H9 (cell line): Measurements from ENCODE around the gene CNIH2. TPM values are rescaled to one million over a fixed set of nuclear protein-coding genes. Genes with fewer than 3 reads are reported as not detected.

Source experiments
- DNase-seq: peaks from one replicate; pipeline ENCODE4 v3.0.0-alpha.2; 2017
- H2AFZ ChIP-seq: one replicate; pipeline ENCODE4 v1.6.1; 2013; ENCODE audit warnings: mild to moderate bottlenecking, low read length, control low read depth, moderate library complexity
- H2AK5ac ChIP-seq: 2 replicates; pipeline ENCODE4 v1.6.1; 2013; ENCODE audit warnings: low read length, control low read depth, mixed read lengths; ENCODE audit not compliant: insufficient read length
- H2BK120ac ChIP-seq: one replicate; pipeline ENCODE4 v1.6.1; 2013; ENCODE audit warnings: low read depth, mild to moderate bottlenecking, low read length, control low read depth, inconsistent platforms; ENCODE audit not compliant: poor library complexity, severe bottlenecking
- H2BK12ac ChIP-seq: 2 replicates; pipeline ENCODE4 v1.6.1; 2013; ENCODE audit warnings: low read length, control low read depth, mixed read lengths, low read depth; ENCODE audit not compliant: insufficient read length
- H2BK15ac ChIP-seq: 2 replicates; pipeline ENCODE4 v1.6.1; 2013; ENCODE audit warnings: low read depth, low read length, control low read depth
- H2BK20ac ChIP-seq: one replicate; pipeline ENCODE4 v1.6.1; 2013; ENCODE audit warnings: low read depth, mild to moderate bottlenecking, low read length, control low read depth, inconsistent platforms; ENCODE audit not compliant: poor library complexity, severe bottlenecking
- H2BK5ac ChIP-seq: 2 replicates; pipeline ENCODE4 v1.6.1; 2013; ENCODE audit warnings: low read length, control low read depth, mixed read lengths; ENCODE audit not compliant: insufficient read length
- H3K14ac ChIP-seq: 2 replicates; pipeline ENCODE4 v1.6.1; 2013; ENCODE audit warnings: low read length, control low read depth; ENCODE audit not compliant: insufficient read depth
- H3K18ac ChIP-seq: 2 replicates; pipeline ENCODE4 v1.6.1; 2013; ENCODE audit warnings: low read depth, mild to moderate bottlenecking, mixed read lengths, low read length, control low read depth; ENCODE audit not compliant: insufficient read length
- H3K23ac ChIP-seq: 2 replicates; pipeline ENCODE4 v1.6.1; 2013; ENCODE audit warnings: low read length, control low read depth, mixed read lengths, low read depth; ENCODE audit not compliant: insufficient read length
- H3K23me2 ChIP-seq: 2 replicates; pipeline ENCODE4 v1.6.1; 2013; ENCODE audit warnings: low read depth, mild to moderate bottlenecking, mixed read lengths, low read length, control low read depth; ENCODE audit not compliant: insufficient read length, poor library complexity, severe bottlenecking
- H3K27ac ChIP-seq: 2 replicates; pipeline ENCODE4 v1.5.1; 2013; ENCODE audit warnings: low read length, control low read depth, mixed read lengths, low read depth; ENCODE audit not compliant: insufficient read length
- H3K27me3 ChIP-seq: 2 replicates; pipeline ENCODE4 v1.6.1; 2013; ENCODE audit warnings: low read length, control low read depth, inconsistent platforms; ENCODE audit not compliant: insufficient read depth
- H3K4ac ChIP-seq: 2 replicates; pipeline ENCODE4 v1.6.1; 2013; ENCODE audit warnings: low read depth, mild to moderate bottlenecking, control low read depth, inconsistent platforms, low read length, moderate library complexity
- H3K4me1 ChIP-seq: 2 replicates; pipeline ENCODE4 v1.6.1; 2013; ENCODE audit warnings: low read length, control low read depth, inconsistent platforms; ENCODE audit not compliant: insufficient read depth
- H3K4me2 ChIP-seq: 2 replicates; pipeline ENCODE4 v1.6.1; 2013; ENCODE audit warnings: low read length, control low read depth, mixed read lengths; ENCODE audit not compliant: insufficient read length, insufficient read depth
- H3K56ac ChIP-seq: 2 replicates; pipeline ENCODE4 v1.6.1; 2013; ENCODE audit warnings: low read depth, mild to moderate bottlenecking, mixed read lengths, low read length, control low read depth; ENCODE audit not compliant: insufficient read length
- H3K79me1 ChIP-seq: 2 replicates; pipeline ENCODE4 v1.6.1; 2013; ENCODE audit warnings: low read depth, mild to moderate bottlenecking, moderate library complexity, low read length, control low read depth, inconsistent platforms; ENCODE audit not compliant: insufficient read depth, poor library complexity, severe bottlenecking
- H3K79me2 ChIP-seq: 2 replicates; pipeline ENCODE4 v1.6.1; 2013; ENCODE audit warnings: low read length, control low read depth, inconsistent platforms; ENCODE audit not compliant: insufficient read depth
- H3K9ac ChIP-seq: 2 replicates; pipeline ENCODE4 v1.6.1; 2013; ENCODE audit warnings: low read length, control low read depth, mixed read lengths; ENCODE audit not compliant: insufficient read length; ENCODE audit errors: extremely low read depth
- H3K9me3 ChIP-seq: one replicate; pipeline ENCODE4 v1.6.1; 2013; ENCODE audit warnings: low read depth, low read length, inconsistent platforms; ENCODE audit not compliant: control insufficient read depth
- H3T11ph ChIP-seq: one replicate; pipeline ENCODE4 v1.6.1; 2013; ENCODE audit warnings: mild to moderate bottlenecking, low read length, control low read depth, inconsistent platforms
- H4K20me1 ChIP-seq: one replicate; pipeline ENCODE4 v1.6.1; 2013; ENCODE audit not compliant: control insufficient read depth, insufficient read length, insufficient read depth
- H4K5ac ChIP-seq: 2 replicates; pipeline ENCODE4 v1.6.1; 2013; ENCODE audit warnings: low read depth, mild to moderate bottlenecking, mixed read lengths, low read length, control low read depth; ENCODE audit not compliant: insufficient read length
- H4K8ac ChIP-seq: replicated peaks from 2 replicates; pipeline ENCODE4 v1.6.1; 2013; ENCODE audit warnings: low read length, control low read depth, mixed read lengths, low read depth; ENCODE audit not compliant: insufficient read length
- H4K91ac ChIP-seq: 2 replicates; pipeline ENCODE4 v1.6.1; 2013; ENCODE audit warnings: low read depth, mild to moderate bottlenecking, moderate library complexity, mixed read lengths, low read length, control low read depth; ENCODE audit not compliant: insufficient read length
- H3K27ac Mint-ChIP-seq, 3 experiments: 2 replicates in 2 of 3; 3 replicates in 1 of 3; pipeline ENCODE4 v1.8.0; 2020 to 2021; ENCODE audit warnings: mixed read lengths in 3 of 3, mild to moderate bottlenecking in 1 of 3, moderate library complexity in 1 of 3
- H3K27me3 Mint-ChIP-seq: 2 replicates; pipeline ENCODE4 v1.8.0; 2021; ENCODE audit warnings: low read depth, mild to moderate bottlenecking, moderate library complexity, mixed read lengths
- H3K36me3 Mint-ChIP-seq, 3 experiments: 2 replicates in 2 of 3; 3 replicates in 1 of 3; pipeline ENCODE4 v1.8.0; 2020 to 2021; ENCODE audit warnings: low read depth in 3 of 3, mixed read lengths in 3 of 3; ENCODE audit not compliant: insufficient read depth in 1 of 3
- H3K4me1 Mint-ChIP-seq, 2 experiments: 2 replicates each; pipeline ENCODE4 v1.8.0; 2020; ENCODE audit warnings: mixed read lengths in 2 of 2
- H3K4me3 Mint-ChIP-seq, 2 experiments: 2 replicates in 1 of 2; 3 replicates in 1 of 2; pipeline ENCODE4 v1.8.0; 2020 to 2021; ENCODE audit warnings: mild to moderate bottlenecking in 2 of 2, mixed read lengths in 2 of 2, moderate library complexity in 1 of 2
- H3K9me3 Mint-ChIP-seq, 2 experiments: 2 replicates in 1 of 2; 3 replicates in 1 of 2; pipeline ENCODE4 v1.8.0; 2020; ENCODE audit warnings: mild to moderate bottlenecking in 2 of 2, mixed read lengths in 2 of 2, moderate library complexity in 1 of 2
- CTCF ChIP-seq: fragments of 200-600 bp; sonication (generic); conservative IDR thresholded peaks from 3 replicates; pipeline ENCODE4 v1.8.0; 2021; ENCODE audit warnings: antibody characterized with exemption, mild to moderate bottlenecking
- whole genome bisulfite sequencing: extraction: QIAGEN DNeasy Blood & Tissue Kit; methylation state at CpG from one replicate; pipeline ENCODE4 v1.1.7; 2013; ENCODE audit warnings: missing lambda C conversion rate, low lambda C conversion rate, mixed read lengths; ENCODE audit not compliant: insufficient read length; ENCODE audit errors: extremely low coverage; 5-methylcytosine and 5-hydroxymethylcytosine counted together
- total RNA-seq: library from RNA; stranded (reverse); gene quantifications from 2 replicates; pipeline ENCODE4 v1.2.1, GENCODE V29; 2021

The CNIH2 gene
- total RNA-seq, 1 experiment from 2014 or later: 12.0 TPM

- Mint-ChIP-seq H3K27me3 (no peaks in the 10 kb centered on the region), H3K27ac (peak overlapping the region in 1 of 3 experiments; percentile 40; a peak in 1 of 7 replicates), H3K4me1 (peaks cover 15 to 18% of the 10 kb centered on the region in 2 experiments), H3K4me3 (no peak overlapping the region), H3K9me3 (peaks cover 0 to 2% of the 10 kb centered on the region in 2 experiments; a peak in 1 of 5 replicates), H3K36me3 (peaks cover 22 to 62% (median 62%) of the 10 kb centered on the region in 3 experiments)
- H3K4ac ChIP-seq: no peak overlapping the region
- no peak overlapping the region for H3K23ac ChIP-seq
- H2BK5ac ChIP-seq: no peak overlapping the region
- H3K79me1 ChIP-seq: no peaks in the 10 kb centered on the region
- H3K79me2 ChIP-seq: no peaks in the 10 kb centered on the region
- no peak for DNase-seq
- H4K20me1 ChIP-seq: peaks cover 2% of the 10 kb centered on the region
- no CpG with 5 or more reads among the region's 16 CpGs for WGBS
- no peak overlapping the region for H2AFZ ChIP-seq
- H3K4me2 ChIP-seq: no peak overlapping the region
- H3K9ac ChIP-seq: no peak overlapping the region
- no peak overlapping the region for H2BK20ac ChIP-seq
- no peaks in the 10 kb centered on the region for H3K27me3 ChIP-seq
- H2BK15ac ChIP-seq: no peak overlapping the region
- no peak overlapping the region for H3K14ac ChIP-seq
- H2AK5ac ChIP-seq: no peak overlapping the region
- no peaks in the 10 kb centered on the region for H3K9me3 ChIP-seq
- no peaks in the 10 kb centered on the region for H3K4me1 ChIP-seq
- H4K8ac ChIP-seq: no peak overlapping the region
- no peak for TF ChIP-seq CTCF
- no peak overlapping the region for H3K18ac ChIP-seq
- no peak overlapping the region for H4K5ac ChIP-seq
- no peak overlapping the region for H2BK12ac ChIP-seq
- no peak overlapping the region for H4K91ac ChIP-seq
- no peak overlapping the region for H3T11ph ChIP-seq
- H3K56ac ChIP-seq: no peak overlapping the region
- peaks cover 8% of the 10 kb centered on the region for H3K23me2 ChIP-seq
- no peak overlapping the region for H3K27ac ChIP-seq
- H2BK120ac ChIP-seq: no peak overlapping the region
These were observed 16.4 kb upstream of the CNIH2 start for GRCh38 chr11:66261578-66261977.
